ENCODE results near the gene ZNF787. TPM values are rescaled to one million over a fixed set of nuclear protein-coding genes. Genes with fewer than 3 reads are reported as not detected.

The ZNF787 gene
- total and polyA plus RNA-seq, 7 donors, result 27.3 to 62.7 (median 53.5) TPM

GRCh38 chr19:56120371-56121179 is 520 bp downstream of the ZNF787 start:
- intact Hi-C loops (cut with DNase I), result loop anchor here in 1 of 2 donors (2.0 kb wide), 1 partner anchor 20 kb away; the partner anchor contains the start of gene ZNF444

GRCh38 chr19:56120002-56120370 is 1.1 kb downstream of the ZNF787 start:
- peak overlapping the region; percentile 97 for H3K27ac ChIP-seq
- H3K4me1 ChIP-seq, result peaks cover 40% of the 10 kb centered on the region
- H3K27me3 ChIP-seq (ENCODE audit: insufficient read depth in 3 of 3, low read length in 2 of 3), result no peaks in the 10 kb centered on the region
- no peak for ATAC-seq
- peak overlapping the region; percentile 90 for H3K4me3 ChIP-seq
- TF ChIP-seq CTCF (IDR thresholded peaks at IDR 0.05), result no peak
- intact Hi-C loops (cut with DNase I), result loop anchor here in 1 of 2 donors (2.0 kb wide), 1 partner anchor 21 kb away; the partner anchor contains the start of gene ZNF444
- DNase-seq, result no peak
- H3K9me3 ChIP-seq, result no peaks in the 10 kb centered on the region
- no peaks in the 10 kb centered on the region for H3K36me3 ChIP-seq (ENCODE audit: insufficient read depth in 1 of 2, low read depth in 1 of 2)
- WGBS, 3 donors, result 9 to 12% (median 10%) methylated on average over 7 to 8 of the region's 8 CpGs

More at GRCh38 chr19:56120371-56121179, 520 bp downstream of the ZNF787 start:
- Histone ChIP-seq H3K27me3 (ENCODE audit: insufficient read depth in 3 of 3, low read length in 2 of 3) (no peaks in the 10 kb centered on the region), H3K9me3 (no peaks in the 10 kb centered on the region), H3K4me3 (peak overlapping the region; percentile 90), H3K36me3 (ENCODE audit: insufficient read depth in 1 of 2, low read depth in 1 of 2) (no peaks in the 10 kb centered on the region), H3K27ac (peak overlapping the region; percentile 97), H3K4me1 (peaks cover 37% of the 10 kb centered on the region)
- ATAC-seq, result peak; percentile 54 to 67 (median 66)
- peak; percentile 11 for TF ChIP-seq CTCF (IDR thresholded peaks at IDR 0.05)
- WGBS, 3 donors, result 0 to 1% (median 1%) methylated on average over 32 to 97 of the region's 99 CpGs
- DNase-seq, result peak; percentile 86 to 92

- intact Hi-C loops (cut with DNase I), result no loop called here
- Histone ChIP-seq H3K36me3 (ENCODE audit: insufficient read depth in 1 of 2, low read depth in 1 of 2) (no peaks in the 10 kb centered on the region), H3K4me1 (peaks cover 44% of the 10 kb centered on the region), H3K27me3 (ENCODE audit: insufficient read depth in 3 of 3, low read length in 2 of 3) (no peaks in the 10 kb centered on the region), H3K9me3 (no peaks in the 10 kb centered on the region), H3K27ac (peak overlapping the region; percentile 97), H3K4me3 (peak overlapping the region; percentile 90)
- WGBS, 3 donors, result 8 to 21% (median 11%) methylated on average over 16 of the region's 16 CpGs
- TF ChIP-seq CTCF (IDR thresholded peaks at IDR 0.05), result no peak
- ATAC-seq, result peak; percentile 10 to 23 (median 14)
- peak; percentile 63 to 78 for DNase-seq
These were observed 1.5 kb downstream of the ZNF787 start for GRCh38 chr19:56119582-56119978.

GRCh38 chr19:56118666-56119581 is 2.2 kb downstream of the ZNF787 start:
- WGBS, 3 donors, result 18 to 23% (median 20%) methylated on average over 8 of the region's 8 CpGs
- DNase-seq (no peak), ATAC-seq (no peak)
- Histone ChIP-seq H3K27ac (peak overlapping the region; percentile 97), H3K27me3 (ENCODE audit: insufficient read depth in 3 of 3, low read length in 2 of 3) (no peaks in the 10 kb centered on the region), H3K36me3 (ENCODE audit: insufficient read depth in 1 of 2, low read depth in 1 of 2) (no peaks in the 10 kb centered on the region), H3K4me3 (peak overlapping the region; percentile 90), H3K9me3 (no peaks in the 10 kb centered on the region), H3K4me1 (peaks cover 50% of the 10 kb centered on the region)
- no peak for TF ChIP-seq CTCF (IDR thresholded peaks at IDR 0.05)
- intact Hi-C loops (cut with DNase I), result no loop called here
